Esophagus (tissue), 2 donors: ENCODE data around the gene ZNF569. TPM values are rescaled to one million over a fixed set of nuclear protein-coding genes. Genes with fewer than 3 reads are reported as not detected.

ENCODE experiments used
- polyA plus RNA-seq, 2 donors: library from polyadenylated mRNA; stranded (reverse); fragments of 200-250 nt; gene quantifications; one replicate each; pipeline ENCODE4 v1.2.3, GENCODE V29; 2013
- donor health status: healthy with polysubstance abuse.
- donor health status: Bipolar disorder and iron deficiency.

Gene ZNF569
- polyA plus RNA-seq, 2 donors: 0.89 to 1.1 TPM

Other genes starting within 250 kb of the ZNF569 start
- 1 to 10 TPM; 3.0 to 3.2 TPM for gene ZNF383, start 249.2 kb downstream of the ZNF569 start, polyA plus RNA-seq
- 1 to 10 TPM; 1.6 to 2.1 TPM for gene ZNF527, start 96.3 kb downstream of the ZNF569 start, polyA plus RNA-seq
- gene ZNF570, start 1.9 kb upstream of the ZNF569 start, polyA plus RNA-seq: under 1 TPM; 0.69 to 0.71 TPM
- gene ZNF793, start 39.5 kb upstream of the ZNF569 start, polyA plus RNA-seq: 1 to 10 TPM; 1.7 to 4.1 TPM
- gene ZNF571, start 127.3 kb upstream of the ZNF569 start, polyA plus RNA-seq: 1 to 10 TPM; 1.6 to 2.4 TPM
- 1 to 10 TPM; 1.1 to 1.6 TPM for gene ZNF540, start 127.4 kb upstream of the ZNF569 start, polyA plus RNA-seq
- gene ZFP30, start 188.0 kb upstream of the ZNF569 start, polyA plus RNA-seq: 1 to 10 TPM; 2.2 to 2.7 TPM